DND-41 (cell line): ENCODE results near the gene ZNF548.

Experiments
- CTCF ChIP-seq: IDR thresholded peaks from 2 replicates; pipeline ENCODE4 v1.5.1; 2012; ENCODE audit warnings: borderline replicate concordance, low read length, moderate library complexity, mild to moderate bottlenecking; ENCODE audit not compliant: poor library complexity, severe bottlenecking; ENCODE audit errors: extremely low read depth
- EZH2 ChIP-seq: IDR thresholded peaks from 3 replicates; pipeline ENCODE4 v1.6.1; 2012; ENCODE audit warnings: borderline replicate concordance, low read depth, mild to moderate bottlenecking, moderate library complexity, low read length, inconsistent platforms; ENCODE audit not compliant: severe bottlenecking

- TF ChIP-seq EZH2 (no peak), CTCF (no peak)
Measured at GRCh38 chr19:57366776-57367175, 22.9 kb upstream of the ZNF548 start.
